ENCODE measurements around the gene HPS4. TPM values are rescaled to one million over a fixed set of nuclear protein-coding genes. Genes with fewer than 3 reads are reported as not detected.

HPS4 gene
- total and polyA plus RNA-seq, 2 of the 8 experiments (the other 6 are each of a cell fraction or from before 2014, with no cell fraction given): 28.0 to 35.2 TPM

DNA sequence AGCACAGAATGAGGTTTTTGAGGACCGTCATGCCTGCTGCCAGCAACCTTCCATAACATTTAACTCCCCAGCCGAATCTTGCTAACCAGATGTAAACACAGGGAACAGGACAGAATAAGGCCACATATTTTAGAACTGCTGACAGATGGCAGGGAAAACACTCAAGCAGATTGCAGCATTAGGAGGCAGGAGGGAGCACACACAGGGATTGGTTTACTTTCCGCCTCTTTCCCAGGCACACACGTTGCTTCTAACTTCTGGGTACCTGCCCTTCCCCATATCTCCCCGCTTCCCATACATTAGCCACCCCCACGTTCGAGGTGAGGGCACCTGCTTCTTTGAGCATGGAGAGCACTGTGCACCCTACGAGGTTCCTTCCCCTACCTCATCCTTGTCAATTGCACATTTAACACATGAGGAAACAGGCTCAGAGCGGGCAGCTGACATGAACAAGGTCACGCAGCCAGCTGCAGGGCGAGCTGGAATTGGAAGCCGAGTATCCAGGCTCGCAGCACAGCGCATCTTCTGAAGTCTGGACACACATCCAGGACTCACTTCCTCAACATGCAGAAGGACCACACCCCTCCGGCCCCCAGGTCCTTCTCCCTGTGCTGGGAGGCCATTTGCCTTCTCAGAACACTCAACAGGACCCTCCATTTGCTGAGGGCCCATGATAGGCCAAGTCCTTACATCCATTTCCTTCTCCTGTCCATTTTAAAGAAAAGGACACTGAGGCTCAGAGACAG is 35.8 kb downstream of the HPS4 start:
- H3K27ac ChIP-seq (ENCODE audit: low read depth, low read length): no peak overlapping the region
- H3K9ac ChIP-seq (replicated peaks in 1 of 4; ENCODE audit: extremely low read depth in 1 of 4, low read depth in 3 of 4, low read length in 3 of 4): no peak overlapping the region
- H4K91ac ChIP-seq (replicated peaks; ENCODE audit: insufficient read length, low read length): no peak overlapping the region
- no peak overlapping the region for H3K4me3 ChIP-seq (ENCODE audit: extremely low read depth in 1 of 4, insufficient read depth in 2 of 4, low read depth in 3 of 4, low read length in 4 of 4)
- H3K23me2 ChIP-seq (ENCODE audit: low read depth, low read length): no peaks in the 10 kb centered on the region
- no peak overlapping the region for H3K56ac ChIP-seq (replicated peaks; ENCODE audit: insufficient read length, low read depth, low read length)
- no peak overlapping the region for H3K14ac ChIP-seq (ENCODE audit: insufficient read length)
- H2BK15ac ChIP-seq (ENCODE audit: low read length): no peak overlapping the region
- ChIA-PET POLR2A (ENCODE audit: partially characterized antibody) (interaction anchor here (0.8 to 2.5 kb wide), 7 partner anchors 9 to 38 kb away, joined by 3 to 15 read pairs (median 4); partner anchors contain the start of gene ASPHD2), CTCF (ENCODE audit: partially characterized antibody) (interaction anchor here (0.6 to 4.1 kb wide), 12 partner anchors 9 to 217 kb away, joined by 3 to 15 read pairs (median 6); no protein-coding TSS in a partner anchor)
- FAIRE-seq (no peak), DNase-seq (ENCODE audit: low read depth in 1 of 2, low spot score in 2 of 2) (no peak)
- no peak overlapping the region for H4K5ac ChIP-seq (ENCODE audit: insufficient read length, low read depth, low read length)
- peaks cover 0 to 19% (median 0%) of the 10 kb centered on the region in 4 experiments; a peak in 3 of 8 replicates for H3K36me3 ChIP-seq (ENCODE audit: control insufficient read depth in 2 of 4, insufficient read depth in 4 of 4, low read length in 3 of 4)
- WGBS, 2 experiments (ENCODE audit: extremely low coverage in 1 of 2, insufficient coverage in 1 of 2, insufficient read length in 1 of 2, insufficient replicate concordance in 2 of 2, low coverage in 1 of 2, low lambda C conversion rate in 2 of 2, missing lambda C conversion rate in 1 of 2): 77% methylated on average over 15 of the region's 15 CpGs; no CpG with 5 or more reads in 1 of the 2 experiments
- no peak overlapping the region for H2AFZ ChIP-seq (ENCODE audit: low read length)
- no peaks in the 10 kb centered on the region for H3K9me3 ChIP-seq (ENCODE audit: insufficient read depth in 2 of 2, low read depth in 1 of 2, low read length in 1 of 2)
- H3K79me1 ChIP-seq (ENCODE audit: low read depth, low read length): no peaks in the 10 kb centered on the region
- H3K4me1 ChIP-seq (replicated peaks in 1 of 4; ENCODE audit: control insufficient read depth in 3 of 4, insufficient read depth in 4 of 4, low read length in 3 of 4): no peaks in the 10 kb centered on the region
- H4K8ac ChIP-seq (ENCODE audit: extremely low read depth, insufficient read depth, low read length): no peak overlapping the region
- no peak overlapping the region for H3K23ac ChIP-seq (ENCODE audit: insufficient read length)
- no peaks in the 10 kb centered on the region for H3K79me2 ChIP-seq (ENCODE audit: control insufficient read depth in 1 of 2, insufficient read depth in 2 of 2, low read length in 2 of 2)
- H2AK5ac ChIP-seq (ENCODE audit: low read depth, low read length): no peak overlapping the region
- H4K20me1 ChIP-seq (replicated peaks in 1 of 2; ENCODE audit: control insufficient read depth in 1 of 2, insufficient read depth in 2 of 2, low read length in 2 of 2): peaks cover 0 to 3% of the 10 kb centered on the region in 2 experiments
- peak overlapping the region; percentile 23; the same call in 1 of the 2 replicates for H2BK5ac ChIP-seq (ENCODE audit: low read depth, low read length)
- H3K4me2 ChIP-seq (ENCODE audit: insufficient read depth in 1 of 2, low read depth in 2 of 2, low read length in 2 of 2): no peak overlapping the region
- no peak overlapping the region for H2BK120ac ChIP-seq (replicated peaks; ENCODE audit: low read depth, low read length)
- H3K27me3 ChIP-seq (replicated peaks in 1 of 4; ENCODE audit: control insufficient read depth in 3 of 4, extremely low read depth in 1 of 4, insufficient read depth in 3 of 4, low read length in 3 of 4): no peaks in the 10 kb centered on the region
- H2BK12ac ChIP-seq (ENCODE audit: low read depth, low read length): no peak overlapping the region
- no peak overlapping the region for H3K18ac ChIP-seq (ENCODE audit: extremely low read depth, low read length)
- H3K4ac ChIP-seq (replicated peaks; ENCODE audit: insufficient read length, low read depth, low read length): no peak overlapping the region
- H2BK20ac ChIP-seq (ENCODE audit: low read length): no peak overlapping the region
- TF ChIP-seq, protein P1, sequence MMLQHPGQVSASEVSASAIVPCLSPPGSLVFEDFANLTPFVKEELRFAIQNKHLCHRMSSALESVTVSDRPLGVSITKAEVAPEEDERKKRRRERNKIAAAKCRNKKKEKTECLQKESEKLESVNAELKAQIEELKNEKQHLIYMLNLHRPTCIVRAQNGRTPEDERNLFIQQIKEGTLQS (IDR thresholded peaks at IDR 0.05; ENCODE audit: insufficient read depth, low read depth, low read length): no peak
- no peak for TF ChIP-seq KDM4A (IDR thresholded peaks at IDR 0.05; ENCODE audit: low read depth, low read length, severe bottlenecking)
- no peak for TF ChIP-seq SIX5 (IDR thresholded peaks at IDR 0.05; ENCODE audit: low read depth, low read length)
- TF ChIP-seq MAFK (IDR thresholded peaks at IDR 0.05; ENCODE audit: low read depth, low read length): no peak
- TF ChIP-seq ZNF274 (IDR thresholded peaks at IDR 0.05; ENCODE audit: borderline replicate concordance, extremely low read depth, low read length): no peak
- no peak for TF ChIP-seq CBX5 (IDR thresholded peaks at IDR 0.05; ENCODE audit: low read depth, low read length)
- no peak for TF ChIP-seq NANOG (IDR thresholded peaks at IDR 0.05; ENCODE audit: insufficient read depth, low read depth, low read length, poor library complexity, severe bottlenecking)
- TF ChIP-seq SP1 (IDR thresholded peaks at IDR 0.05; ENCODE audit: low read depth, low read length): no peak
- TF ChIP-seq SAP30 (IDR thresholded peaks at IDR 0.05; ENCODE audit: insufficient read depth, insufficient replicate concordance, low read length): no peak
- TF ChIP-seq SUZ12 (IDR thresholded peaks at IDR 0.05; ENCODE audit: low read length): no peak
- no peak for TF ChIP-seq KDM5A (IDR thresholded peaks at IDR 0.05; ENCODE audit: low read length)
- TF ChIP-seq HDAC6 (IDR thresholded peaks at IDR 0.05; ENCODE audit: low read depth, low read length): no peak

Data from H1 (cell line).